DND-41 (cell line): Measurements from ENCODE around the gene KRTAP5-6.

Source experiments
- CTCF ChIP-seq: IDR thresholded peaks from 2 replicates; pipeline ENCODE4 v1.5.1; 2012; ENCODE audit warnings: borderline replicate concordance, low read length, moderate library complexity, mild to moderate bottlenecking; ENCODE audit not compliant: poor library complexity, severe bottlenecking; ENCODE audit errors: extremely low read depth
- EZH2 ChIP-seq: IDR thresholded peaks from 3 replicates; pipeline ENCODE4 v1.6.1; 2012; ENCODE audit warnings: borderline replicate concordance, low read depth, mild to moderate bottlenecking, moderate library complexity, low read length, inconsistent platforms; ENCODE audit not compliant: severe bottlenecking

GRCh38 chr11:1667121-1667850 lies 29.7 kb upstream of the KRTAP5-6 start:
- TF ChIP-seq CTCF (no peak), EZH2 (no peak)
